HG03135 (cell line): Measurements from ENCODE around the gene CA11.
"Not testable (repeated sequence)": the region's sequence is repeated elsewhere in the genome, so short reads cannot be mapped to it uniquely, and the experiment has no call there.

Experiments
- ATAC-seq: cut with Tn5 transposase; IDR thresholded peaks from one replicate; pipeline ENCODE4 v1.9.1; 2021; ENCODE audit warnings: mild to moderate bottlenecking, moderate library complexity; ENCODE audit not compliant: unreplicated experiment

The CA11 gene

DNA sequence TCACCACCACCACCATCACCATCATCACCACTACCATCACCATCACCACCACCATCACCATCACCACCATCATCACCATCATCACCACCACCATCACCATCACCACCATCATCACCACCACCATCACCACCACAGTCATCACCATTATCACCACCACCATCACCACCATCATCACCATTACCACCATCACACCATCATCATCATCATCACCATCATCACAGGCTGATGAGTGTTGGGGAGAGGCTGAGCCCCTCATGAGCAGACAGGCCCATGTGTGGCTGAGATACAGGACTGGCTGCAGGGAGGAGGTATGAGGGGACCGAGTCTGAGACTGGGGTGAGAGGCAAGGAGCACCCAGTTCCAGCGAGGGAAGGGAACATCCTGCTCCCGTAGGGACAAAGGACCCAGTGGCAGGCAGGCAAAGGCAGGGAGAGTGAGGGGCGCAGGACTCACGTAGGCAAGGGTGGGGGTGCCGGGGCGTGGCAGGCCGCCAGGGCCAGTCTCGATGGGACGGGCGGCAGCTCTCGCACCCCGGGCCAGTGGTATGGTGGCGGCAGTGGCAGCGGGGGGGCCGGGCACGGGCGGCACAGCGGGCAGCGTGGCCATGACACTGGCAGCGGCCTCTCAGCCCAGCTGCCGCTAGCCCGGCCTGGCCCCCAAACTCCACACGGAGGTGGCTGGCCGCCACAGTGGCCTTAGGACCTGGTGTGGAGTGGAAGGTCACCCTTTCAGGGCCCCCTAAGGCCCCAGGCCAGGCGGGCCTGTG, 24.1 kb upstream of the CA11 start:
- no peak for ATAC-seq

DNA sequence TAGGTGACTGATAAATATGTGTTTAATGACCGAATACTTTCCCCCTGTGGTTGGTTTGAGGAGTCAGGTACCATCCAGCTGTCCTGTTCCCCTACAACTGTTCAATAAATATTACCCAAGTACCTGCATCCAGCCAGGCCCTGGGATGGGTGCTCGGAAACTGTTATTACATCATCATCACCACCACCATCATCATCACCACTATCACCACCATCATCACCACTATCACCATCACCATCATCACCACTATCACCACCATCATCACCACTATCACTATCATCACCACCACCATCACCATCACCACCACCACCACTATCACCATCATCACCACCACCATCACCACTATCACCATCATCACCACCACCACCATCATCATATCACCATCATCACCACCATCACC, 22.8 kb upstream of the CA11 start:
- ATAC-seq: no peak

DNA sequence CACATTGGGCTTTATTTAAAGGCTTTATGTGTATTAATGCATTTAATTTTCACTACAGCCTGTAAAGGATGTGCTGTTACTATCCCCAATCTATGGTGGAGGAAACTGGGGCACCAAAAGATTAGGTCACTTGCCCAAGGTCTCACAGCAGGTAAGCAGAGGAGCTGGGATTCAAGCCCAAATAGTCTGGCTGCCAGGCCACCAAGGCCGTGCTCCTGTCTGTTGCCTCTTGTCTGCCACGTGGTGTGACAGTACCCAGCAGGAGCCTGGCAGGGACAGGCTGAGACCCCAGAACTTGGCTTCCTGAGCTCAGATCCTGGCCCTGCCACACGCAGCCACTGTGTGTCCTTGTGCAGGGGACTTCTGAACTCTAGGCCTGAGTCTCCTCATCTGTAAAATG, 22.3 kb upstream of the CA11 start:
- no peak for ATAC-seq

DNA sequence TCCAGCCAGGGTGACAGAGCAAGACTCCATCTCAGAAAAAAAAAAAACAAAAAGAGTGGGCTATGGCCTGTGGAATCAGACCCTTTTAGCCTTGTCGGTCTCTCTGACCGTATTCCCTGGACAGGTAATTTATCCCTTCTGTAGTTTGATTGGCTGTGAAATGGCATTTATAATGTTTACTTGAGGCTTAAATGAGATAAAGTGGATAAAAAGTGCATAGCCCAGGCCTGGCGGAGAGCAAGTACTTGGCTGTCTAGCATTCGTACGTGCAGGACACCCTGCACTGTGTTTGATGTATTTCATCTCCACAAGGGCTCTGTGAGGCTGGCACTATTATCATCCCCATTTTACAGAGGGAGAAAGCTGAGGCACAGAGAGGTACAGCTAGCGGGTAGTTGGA, 19.8 kb upstream of the CA11 start:
- ATAC-seq: no peak

DNA sequence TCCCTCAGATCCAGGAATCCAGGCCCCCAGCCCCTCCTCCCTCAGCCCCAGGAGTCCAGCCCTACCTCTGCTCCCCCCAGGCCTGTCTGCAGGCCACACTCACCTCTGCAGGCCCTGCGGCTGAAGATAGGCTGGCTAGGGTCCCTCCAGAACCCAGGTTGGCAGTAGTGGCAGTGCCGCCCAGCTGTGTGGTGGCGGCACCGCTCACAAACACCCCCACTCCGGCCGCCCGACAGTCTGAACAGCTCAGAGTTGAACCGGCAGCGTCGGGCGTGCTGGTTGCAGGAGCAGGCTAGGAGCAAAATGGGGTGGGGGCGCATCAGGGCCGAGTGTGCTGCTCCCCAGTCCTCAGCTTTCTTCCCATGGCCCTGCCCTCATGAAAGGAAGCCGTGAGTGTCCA, 18.5 kb upstream of the CA11 start:
- ATAC-seq: no peak

DNA sequence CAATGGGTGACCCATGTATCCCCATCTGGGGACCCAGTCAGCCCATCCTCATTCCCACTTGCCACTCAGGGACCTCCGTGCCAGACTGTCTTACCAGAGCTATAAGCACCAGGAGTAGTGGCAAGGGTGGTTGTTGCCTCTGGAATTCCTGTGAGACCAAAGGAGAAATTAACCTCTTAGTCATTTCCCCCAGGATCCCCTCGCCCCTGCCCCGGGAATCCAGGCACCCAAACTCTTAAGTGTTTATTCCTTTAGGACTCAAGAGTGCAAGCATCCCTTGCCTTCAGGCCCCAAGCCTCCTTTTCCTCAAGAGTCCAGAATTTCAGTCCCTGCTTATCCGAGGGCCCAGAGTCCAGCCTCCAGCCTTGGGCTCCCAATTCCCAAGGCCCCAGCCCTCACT, 17.7 kb upstream of the CA11 start:
- ATAC-seq: no peak

DNA sequence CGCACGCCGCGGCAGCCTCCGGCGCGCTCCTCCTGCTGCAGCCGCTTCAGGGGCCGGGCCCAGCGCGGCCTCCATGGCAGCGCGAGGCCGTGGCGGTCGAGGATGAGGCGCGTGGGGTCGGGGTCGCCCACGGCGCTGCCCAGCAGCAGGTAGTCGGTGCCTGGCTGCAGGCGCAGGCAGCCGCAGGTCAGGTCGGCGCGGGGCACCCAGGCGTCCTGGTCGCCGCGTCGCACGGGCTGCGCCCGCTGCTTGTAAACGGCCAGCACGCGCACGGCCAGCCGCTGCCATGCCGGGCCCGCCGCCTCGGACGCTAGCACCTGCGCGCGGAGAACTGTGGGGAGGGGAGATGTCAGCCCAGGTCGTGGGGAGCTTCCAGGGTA, 15.7 kb upstream of the CA11 start:
- ATAC-seq: no peak

DNA sequence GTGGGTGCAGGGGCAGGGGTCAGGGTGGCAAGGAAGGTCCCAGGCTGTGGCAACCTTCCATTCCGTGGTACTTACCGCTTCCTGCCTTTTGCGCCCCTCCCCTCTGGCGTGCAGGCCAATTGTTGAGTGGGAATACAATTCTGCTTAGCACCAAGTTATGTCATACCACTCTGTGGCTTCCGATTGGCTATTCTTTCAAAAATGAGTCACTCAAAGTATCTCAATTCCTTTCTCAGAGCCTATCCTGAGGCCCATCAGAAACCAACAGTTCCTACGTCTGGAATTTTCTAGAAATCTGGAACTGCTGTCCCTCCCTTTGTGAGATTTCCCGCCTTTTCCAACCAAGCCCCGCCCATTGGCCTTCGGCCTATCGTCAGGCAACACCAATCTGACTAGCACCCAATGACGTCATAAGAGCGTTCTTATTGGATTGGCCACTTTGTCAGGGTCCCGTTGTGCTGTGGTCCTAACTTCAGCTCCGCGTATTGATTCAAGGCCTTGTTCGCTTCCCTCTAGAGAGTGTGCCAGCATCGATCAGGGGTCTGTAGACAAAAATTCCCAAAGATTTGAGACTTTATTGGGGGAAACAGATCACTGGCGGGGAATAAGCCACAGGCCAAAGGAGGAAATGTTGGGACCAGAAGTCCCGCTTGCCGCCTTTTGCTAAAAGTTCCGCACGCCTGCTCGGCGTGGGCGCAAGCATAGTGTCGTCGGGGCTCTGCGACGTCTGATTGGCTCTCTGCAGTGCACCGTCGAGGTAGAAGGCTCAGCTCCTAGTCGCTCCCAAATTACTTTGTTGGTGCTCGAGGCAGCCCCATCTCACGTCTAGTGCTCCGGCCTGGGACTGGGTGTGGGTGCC, 15.1 kb upstream of the CA11 start:
- peak; percentile 84 for ATAC-seq

DNA sequence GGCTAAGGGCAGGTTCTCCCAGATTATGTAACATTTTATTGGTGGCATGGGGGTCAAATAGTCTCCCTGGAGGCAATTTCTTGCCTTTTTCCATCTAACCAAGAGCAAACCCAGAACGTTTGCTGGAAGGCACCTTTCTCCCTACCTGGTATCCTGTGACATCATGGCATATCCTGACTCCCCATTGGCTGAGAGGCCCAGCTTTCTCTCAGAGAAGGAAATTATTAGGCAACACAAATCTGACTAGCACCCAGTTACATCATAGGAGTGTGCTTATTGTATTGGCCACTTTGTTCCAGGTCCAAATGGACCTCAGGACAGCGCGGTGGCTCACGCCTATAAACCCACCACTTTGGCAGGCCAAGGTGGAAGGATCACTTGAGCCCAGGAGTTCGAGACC, 13.8 kb upstream of the CA11 start:
- ATAC-seq: no peak

DNA sequence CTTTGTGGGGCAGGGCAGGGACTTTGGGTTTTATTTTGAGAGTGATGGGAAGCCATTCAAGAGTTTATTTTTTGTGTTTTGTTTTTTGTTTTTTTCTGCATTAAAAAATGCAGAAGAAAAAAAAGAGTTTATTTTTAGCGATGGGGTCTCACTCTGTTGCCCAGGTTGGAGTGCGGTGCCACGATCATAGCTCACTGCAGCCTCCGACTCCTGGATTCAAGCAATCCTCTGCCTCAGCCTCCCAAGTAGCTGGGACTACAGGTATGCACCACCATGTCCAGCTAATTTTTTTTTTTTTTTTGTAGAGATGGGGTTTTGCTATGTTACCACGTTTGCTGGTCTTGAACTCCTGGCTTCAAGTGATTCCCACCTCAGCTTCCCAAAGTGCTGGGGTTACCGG, 12.5 kb upstream of the CA11 start:
- ATAC-seq: no peak

DNA sequence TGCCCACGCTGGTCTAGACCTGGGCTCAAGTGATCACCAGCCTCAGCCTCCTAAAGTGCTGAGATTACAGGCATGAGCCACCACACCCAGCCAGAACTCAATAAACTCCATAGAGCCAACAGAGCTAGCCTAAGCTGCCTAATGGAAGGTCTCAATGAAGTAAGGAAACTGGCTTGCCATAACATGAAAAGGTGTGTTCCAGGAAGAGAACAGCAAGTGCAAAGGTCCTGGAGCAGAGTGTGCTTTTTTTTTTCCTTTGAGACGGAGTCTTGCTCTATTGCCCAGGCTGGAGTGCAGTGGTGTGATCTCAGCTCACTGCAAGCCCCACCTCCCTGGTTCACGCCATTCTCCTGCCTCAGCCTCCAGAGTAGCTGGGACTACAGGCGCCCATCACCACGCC, 11.8 kb upstream of the CA11 start:
- ATAC-seq: not testable (repeated sequence)

DNA sequence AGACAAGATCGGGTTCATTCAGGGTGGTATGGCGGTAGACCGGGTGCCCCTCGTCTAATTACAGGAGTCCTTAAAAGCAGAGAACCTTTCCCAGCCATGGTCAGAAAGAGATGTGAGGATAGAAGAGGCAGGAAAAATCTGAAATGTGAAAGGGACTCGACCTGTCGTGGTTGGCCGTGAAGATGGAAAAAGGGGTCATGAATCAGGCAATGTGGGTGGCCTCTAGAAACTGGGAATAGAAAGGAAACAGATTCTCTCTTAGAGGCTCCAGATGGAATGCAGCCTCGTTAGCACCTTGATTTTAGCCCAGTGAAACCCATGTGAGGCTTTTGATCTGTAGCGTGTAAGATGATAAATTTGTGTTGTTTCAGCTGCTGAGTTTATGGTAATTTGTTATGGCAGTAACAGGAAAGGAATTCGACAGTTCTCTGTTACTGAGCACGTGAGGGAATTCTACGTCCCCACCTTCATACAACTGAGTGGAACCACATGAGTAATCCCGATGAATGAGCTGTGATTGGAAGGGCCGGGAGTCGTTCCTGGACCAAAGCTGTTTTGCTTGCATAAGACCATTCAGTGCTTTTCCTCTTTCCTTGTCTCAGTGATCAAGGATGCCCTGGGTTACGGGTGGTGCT, 11.0 kb upstream of the CA11 start:
- ATAC-seq: no peak

DNA sequence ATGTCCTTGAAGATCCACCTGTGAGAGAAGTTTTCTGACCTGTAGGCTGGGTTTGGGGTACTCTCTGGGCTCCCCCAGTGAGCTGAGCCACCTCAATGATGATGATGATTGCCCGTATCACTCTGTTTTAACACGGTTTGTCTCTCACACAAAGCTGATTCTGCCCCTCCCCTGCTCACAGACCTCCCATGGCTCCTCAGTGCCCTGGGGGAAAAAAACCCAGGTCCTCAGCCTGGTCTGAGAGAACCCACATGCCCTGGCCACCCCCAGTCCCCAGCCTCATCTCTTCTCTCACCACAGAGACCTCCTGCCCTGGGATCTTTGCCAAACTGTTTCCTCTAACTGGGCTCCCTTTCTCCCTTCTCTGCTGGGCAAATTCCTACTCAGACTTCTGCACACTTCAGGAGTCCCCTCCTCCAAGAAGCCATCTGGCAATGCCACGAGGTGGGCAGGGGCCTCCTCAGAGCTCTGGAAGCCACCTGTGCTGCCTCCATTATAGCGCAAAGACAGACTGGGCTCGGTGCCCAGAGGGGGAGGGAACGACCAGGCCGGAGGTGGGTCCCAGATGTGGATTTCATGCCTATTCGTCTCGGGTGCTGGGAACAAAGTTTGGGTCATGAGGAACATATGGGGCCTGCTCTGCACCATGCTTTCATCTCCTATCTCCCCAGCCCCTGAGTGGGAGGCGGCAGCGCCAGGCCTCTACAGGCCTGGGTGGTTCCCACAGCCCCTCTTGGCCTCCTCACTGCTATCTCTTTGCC, 8.5 kb upstream of the CA11 start:
- no peak for ATAC-seq

DNA sequence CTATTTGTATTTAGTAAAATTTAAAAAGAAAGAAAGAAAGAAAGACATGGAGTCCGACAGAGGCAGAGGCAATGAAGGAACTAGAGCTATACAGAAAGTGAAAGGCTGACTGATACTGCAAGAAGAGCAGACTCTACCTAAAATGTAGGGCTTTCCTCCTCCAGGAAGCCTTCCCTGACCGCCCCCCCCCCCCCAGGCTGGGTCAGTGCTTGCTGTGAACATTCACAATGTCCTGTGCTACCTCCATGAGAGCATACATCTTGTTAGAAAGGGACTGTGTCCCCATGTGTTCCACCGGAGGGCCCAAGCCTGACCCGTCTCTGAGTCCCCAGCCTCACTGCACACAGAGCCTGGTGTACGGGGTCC, 5.7 kb upstream of the CA11 start:
- no peak for ATAC-seq

DNA sequence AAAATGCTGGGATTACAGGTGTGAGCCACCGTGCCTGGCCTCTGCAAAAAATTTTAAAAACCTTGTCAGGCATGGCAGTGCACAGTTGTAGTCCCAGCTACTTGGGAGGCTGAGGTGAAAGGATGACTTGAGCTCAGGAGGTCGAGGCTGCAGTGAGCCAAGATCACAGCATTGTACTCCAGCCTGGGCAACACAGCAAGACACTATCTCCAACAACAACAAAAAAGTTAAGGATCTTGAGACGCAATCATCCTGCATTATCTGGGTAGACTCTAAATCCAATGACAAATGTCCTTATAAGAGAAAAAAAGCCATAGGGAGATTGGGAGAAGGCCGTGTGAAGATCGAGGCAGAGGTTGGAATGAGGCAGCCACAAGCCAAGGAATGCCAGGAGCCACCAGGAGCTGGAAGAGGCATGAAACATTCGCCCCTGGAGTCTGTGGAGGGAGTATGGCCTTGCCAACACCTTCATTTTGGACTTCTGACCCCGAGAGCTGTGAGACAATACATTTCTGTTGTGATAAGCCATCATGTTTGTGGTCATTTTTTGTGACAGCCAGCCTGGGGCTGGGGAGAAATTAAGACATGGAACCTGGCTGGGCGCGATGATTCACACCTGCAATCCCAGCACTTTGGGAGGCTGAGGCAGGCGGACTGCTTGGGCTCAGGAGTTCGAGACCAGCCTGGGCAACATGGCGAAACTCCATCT, 5.1 kb upstream of the CA11 start:
- ATAC-seq: no peak

DNA sequence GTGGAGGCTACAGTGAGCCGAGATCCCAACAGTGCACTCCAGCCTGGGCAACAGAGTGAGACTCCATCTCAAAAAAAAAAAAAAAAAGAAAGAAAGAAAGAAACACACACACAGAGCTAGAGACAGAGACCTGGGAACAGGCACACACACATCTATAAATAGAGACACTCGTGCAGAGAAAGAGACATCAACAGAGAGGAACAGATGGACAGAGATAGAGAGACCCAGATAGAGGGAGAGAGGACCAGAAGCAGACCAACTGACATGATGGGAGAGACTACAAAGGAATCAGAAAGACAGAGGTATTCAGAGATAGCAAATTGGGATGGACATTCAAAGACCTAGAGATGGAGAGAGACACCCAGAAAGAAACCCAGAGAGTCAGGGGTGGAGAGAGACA, 2.1 kb upstream of the CA11 start:
- no peak for ATAC-seq

DNA sequence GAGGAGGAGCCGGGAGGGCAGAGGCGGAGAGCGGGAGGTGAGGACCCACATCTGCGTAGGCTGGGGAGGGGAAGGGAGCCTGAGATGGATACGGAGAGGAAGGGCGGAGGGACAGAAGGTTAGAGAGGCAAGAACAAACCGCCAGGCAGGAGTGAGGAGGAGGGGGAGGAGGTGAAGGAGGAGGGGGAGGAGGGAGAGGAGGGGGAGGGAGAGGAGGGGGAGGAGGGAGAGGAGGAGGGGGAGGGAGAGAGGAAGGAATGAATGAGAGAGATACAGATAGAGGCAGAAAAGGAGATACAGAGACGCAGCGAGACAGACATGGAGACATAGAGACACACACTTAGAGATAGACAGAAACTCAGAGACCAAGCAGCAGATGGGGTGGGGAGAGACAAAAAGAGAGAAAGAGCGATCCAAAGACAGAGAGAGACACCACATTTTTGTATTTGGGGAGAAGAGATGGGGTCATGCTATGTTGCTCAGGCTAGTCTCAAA, 782 bp upstream of the CA11 start:
- no peak for ATAC-seq

DNA sequence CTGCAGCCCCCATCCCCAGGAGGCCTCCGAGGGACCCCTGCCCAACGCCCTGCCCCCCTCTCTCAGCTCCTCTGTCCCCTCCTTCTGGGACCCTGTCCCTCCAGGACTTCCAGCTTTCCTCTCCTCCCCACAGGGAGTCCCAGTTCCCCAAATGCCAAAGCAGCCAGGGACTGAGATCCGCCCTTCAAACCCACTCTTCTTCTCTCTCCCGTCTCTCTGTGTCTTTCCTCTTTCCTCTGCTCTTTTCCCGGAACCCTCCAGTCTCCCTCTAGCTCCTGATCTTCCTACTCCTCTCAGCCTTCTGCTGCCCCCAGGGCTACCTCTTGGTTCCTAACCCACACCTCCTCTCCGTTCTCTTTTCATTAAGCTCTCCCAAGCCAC, 377 bp downstream of the CA11 start:
- no peak for ATAC-seq

DNA sequence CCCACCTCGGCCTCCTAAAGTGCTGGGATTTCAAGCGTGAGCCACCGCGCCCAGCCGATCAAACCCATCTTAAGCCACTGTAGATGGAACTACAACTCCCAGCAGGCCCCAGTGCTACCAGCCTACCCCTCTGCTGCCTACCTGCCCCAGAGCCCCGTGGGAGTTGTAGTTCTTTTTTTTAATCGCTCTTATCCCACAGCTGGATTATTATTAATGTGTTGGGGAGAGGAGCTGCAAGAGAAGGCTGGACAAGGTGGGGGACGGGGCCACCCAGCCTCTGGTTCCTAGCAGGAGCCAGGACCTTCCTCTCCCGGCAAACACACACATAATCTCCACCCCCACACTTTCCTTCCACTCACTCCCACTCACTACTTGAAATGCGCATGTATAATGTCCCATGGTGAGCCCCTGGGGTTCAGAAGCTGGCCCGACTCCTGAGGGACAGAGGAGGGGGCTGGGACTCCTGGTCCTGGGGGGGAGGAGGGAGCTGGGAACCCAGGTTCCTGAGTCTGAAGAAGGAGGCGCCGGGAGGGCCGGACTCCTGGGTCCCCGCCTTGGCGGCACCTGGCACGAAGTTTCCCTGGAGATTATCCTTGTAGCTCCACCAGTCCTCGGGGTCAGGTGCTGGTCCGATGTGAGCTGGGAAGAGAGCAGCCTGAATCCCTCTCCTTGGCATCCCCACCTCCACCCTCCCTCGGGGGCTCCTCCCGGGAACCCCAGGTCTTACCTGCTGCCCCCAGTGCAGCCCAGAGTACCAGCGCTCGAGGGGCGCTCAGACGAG, 958 bp downstream of the CA11 start:
- ATAC-seq: peak; percentile 63

DNA sequence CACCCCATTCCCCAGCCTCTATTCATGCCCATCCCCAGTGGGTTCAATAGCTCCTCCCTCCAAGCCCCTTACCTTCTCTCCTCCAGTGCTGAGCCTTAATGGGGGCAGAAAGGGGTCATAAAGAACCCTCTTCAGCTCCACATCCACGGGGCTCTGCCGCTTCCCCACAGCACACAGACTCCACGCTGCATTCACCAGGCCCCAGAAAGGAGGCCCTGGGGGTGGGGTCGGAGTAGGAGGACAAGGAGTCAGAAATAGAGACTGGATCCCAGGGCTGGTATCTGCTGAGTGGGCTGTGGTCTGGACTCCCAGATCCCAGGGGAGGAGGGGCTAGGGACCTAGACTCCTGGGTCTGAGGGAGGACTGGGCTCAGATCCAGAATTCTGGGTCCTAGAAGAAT, 1.6 kb downstream of the CA11 start:
- no peak for ATAC-seq
